Ovary (tissue), 3 donors: ENCODE results near the gene ATG14.

ENCODE experiments used
- CTCF ChIP-seq, 3 donors: fragments of 450-650 bp in 2 of 3; fragments of 200-600 bp in 1 of 3; IDR thresholded peaks; one replicate each; pipeline versions ENCODE4 v1.5.1 to v1.8.0; 2016 to 2022; ENCODE audit warnings: antibody characterized with exemption in 3 of 3, mild to moderate bottlenecking in 1 of 3
- EP300 ChIP-seq: sonication (generic); formaldehyde crosslinking; IDR thresholded peaks from one replicate; pipeline ENCODE4 v1.6.1; 2017; ENCODE audit warnings: antibody characterized with exemption
- POLR2A ChIP-seq: fragments of 450-650 bp; IDR thresholded peaks from one replicate; pipeline ENCODE4 v1.6.1; 2017; ENCODE audit warnings: antibody characterized with exemption, mild to moderate bottlenecking, moderate library complexity
- donor health status: DM: no; HTN: no; CAD: no.

- TF ChIP-seq CTCF (IDR thresholded peaks at IDR 0.05) (no peak), POLR2A (no peak), EP300 (no peak)
Observed at GRCh38 chr14:55436931-55437330, 25.3 kb upstream of the ATG14 start.
